ENCODE measurements around the gene ADARB1.

ADARB1 gene

GRCh38 chr21:45041984-45042663, 32.3 kb upstream of the ADARB1 start:
- CTCF ChIA-PET: no interaction called here
- no peaks in the 10 kb centered on the region for H3K36me3 ChIP-seq (ENCODE audit: control insufficient read depth in 2 of 2, insufficient read depth in 1 of 2, low read length in 2 of 2)
- H3K4me1 ChIP-seq (ENCODE audit: control insufficient read depth, insufficient read depth, low read length): no peaks in the 10 kb centered on the region
- no peak overlapping the region for H3K27ac ChIP-seq (ENCODE audit: extremely low read depth, low read depth, low read length)
- H3K9me3 ChIP-seq (ENCODE audit: control insufficient read depth, insufficient read depth, low read depth, low read length): no peaks in the 10 kb centered on the region
- POLR2A ChIA-PET: no interaction called here
- H3K4me3 ChIP-seq (ENCODE audit: low read depth, low read length): no peak overlapping the region
- TF ChIP-seq ZFP69B (tag by site-specific recombination; IDR thresholded peaks at IDR 0.05): no peak
- TF ChIP-seq ZNF707 (tag by site-specific recombination; IDR thresholded peaks at IDR 0.05): peak; percentile 17; the same call in 1 of the 2 replicates
- no peak for TF ChIP-seq SP7 (tag by site-specific recombination; IDR thresholded peaks at IDR 0.05)
- TF ChIP-seq ZNF223 (tag by site-specific recombination; IDR thresholded peaks at IDR 0.05): no peak
- TF ChIP-seq ZNF473 (tag by site-specific recombination; IDR thresholded peaks at IDR 0.05): no peak
- TF ChIP-seq MZF1 (tag by site-specific recombination; IDR thresholded peaks at IDR 0.05; ENCODE audit: borderline replicate concordance): no peak
- no peak for TF ChIP-seq YY1 (tag by site-specific recombination; IDR thresholded peaks at IDR 0.05)
- TF ChIP-seq ZNF324 (tag by site-specific recombination; IDR thresholded peaks at IDR 0.05): no peak
- TF ChIP-seq RBAK (tag by site-specific recombination; IDR thresholded peaks at IDR 0.05): no peak
- no peak for TF ChIP-seq IKZF3 (tag by site-specific recombination; IDR thresholded peaks at IDR 0.05)
- no peak for TF ChIP-seq KLF9 (tag by site-specific recombination; IDR thresholded peaks at IDR 0.05; ENCODE audit: low read depth)
- no peak for TF ChIP-seq ZNF341 (tag by site-specific recombination; IDR thresholded peaks at IDR 0.05; ENCODE audit: low read depth)
- no peak for TF ChIP-seq REPIN1 (tag by site-specific recombination; IDR thresholded peaks at IDR 0.05; ENCODE audit: low read depth)
- TF ChIP-seq ZNF148 (tag by site-specific recombination; IDR thresholded peaks at IDR 0.05; ENCODE audit: borderline replicate concordance): no peak; the same call in 1 of the 2 replicates
- no peak for TF ChIP-seq ZNF157 (tag by site-specific recombination; IDR thresholded peaks at IDR 0.05)
- TF ChIP-seq OVOL3 (tag by site-specific recombination; IDR thresholded peaks at IDR 0.05): no peak
- no peak for TF ChIP-seq ZNF10 (tag by site-specific recombination; IDR thresholded peaks at IDR 0.05)
- no peak for TF ChIP-seq ZNF211 (tag by site-specific recombination; IDR thresholded peaks at IDR 0.05; ENCODE audit: low read depth)
- peak; percentile 57; the same call in 1 of the 2 replicates for TF ChIP-seq ZSCAN4 (tag by site-specific recombination; IDR thresholded peaks at IDR 0.05)
- TF ChIP-seq ZSCAN5A (tag by site-specific recombination; IDR thresholded peaks at IDR 0.05): 0 out of 2 replicates have a peak, but pooled peaks have one; percentile 20
- no peak for TF ChIP-seq HIC1 (tag by site-specific recombination; IDR thresholded peaks at IDR 0.05)
- no peak for TF ChIP-seq ZNF274 (IDR thresholded peaks at IDR 0.05; ENCODE audit: low read length)
- TF ChIP-seq ZNF274 (tag by site-specific recombination; IDR thresholded peaks at IDR 0.05; ENCODE audit: borderline replicate concordance): no peak
- TF ChIP-seq EGR2 (tag by site-specific recombination; IDR thresholded peaks at IDR 0.05; ENCODE audit: low read depth): no peak
- TF ChIP-seq ZNF184 (tag by site-specific recombination; IDR thresholded peaks at IDR 0.05): no peak
- 0 out of 2 replicates have a peak, but pooled peaks have one; percentile 9 for TF ChIP-seq GLI4 (tag by site-specific recombination; IDR thresholded peaks at IDR 0.05)
- TF ChIP-seq ZNF791 (tag by site-specific recombination; IDR thresholded peaks at IDR 0.05): 0 out of 2 replicates have a peak, but pooled peaks have one; percentile 32
- TF ChIP-seq SALL2 (tag by site-specific recombination; IDR thresholded peaks at IDR 0.05; ENCODE audit: borderline replicate concordance): 0 out of 2 replicates have a peak, but pooled peaks have one; percentile 56
- no peak for TF ChIP-seq ZBTB49 (tag by site-specific recombination; IDR thresholded peaks at IDR 0.05; ENCODE audit: low read depth)
- no peak for TF ChIP-seq ZNF221 (tag by site-specific recombination; IDR thresholded peaks at IDR 0.05; ENCODE audit: borderline replicate concordance)
